HT1080 (cell line): ENCODE results near the gene TMTC4. TPM values are rescaled to one million over a fixed set of nuclear protein-coding genes. Genes with fewer than 3 reads are reported as not detected.
"Not testable (repeated sequence)": the region's sequence is repeated elsewhere in the genome, so short reads cannot be mapped to it uniquely, and the experiment has no call there.

Source experiments
- DNase-seq: peaks from one replicate; pipeline ENCODE4 v3.0.0-alpha.2; 2015; ENCODE audit warnings: low read depth
- total RNA-seq: library from RNA; depleted of rRNA; stranded (reverse); fragments of >200 nt; shearing (Covaris generic); gene quantifications from 2 replicates; pipeline ENCODE4 v1.2.3, GENCODE V29; 2014; rRNA removed

Gene TMTC4
- total RNA-seq, 1 experiment from 2014 or later: 16.8 TPM

DNA sequence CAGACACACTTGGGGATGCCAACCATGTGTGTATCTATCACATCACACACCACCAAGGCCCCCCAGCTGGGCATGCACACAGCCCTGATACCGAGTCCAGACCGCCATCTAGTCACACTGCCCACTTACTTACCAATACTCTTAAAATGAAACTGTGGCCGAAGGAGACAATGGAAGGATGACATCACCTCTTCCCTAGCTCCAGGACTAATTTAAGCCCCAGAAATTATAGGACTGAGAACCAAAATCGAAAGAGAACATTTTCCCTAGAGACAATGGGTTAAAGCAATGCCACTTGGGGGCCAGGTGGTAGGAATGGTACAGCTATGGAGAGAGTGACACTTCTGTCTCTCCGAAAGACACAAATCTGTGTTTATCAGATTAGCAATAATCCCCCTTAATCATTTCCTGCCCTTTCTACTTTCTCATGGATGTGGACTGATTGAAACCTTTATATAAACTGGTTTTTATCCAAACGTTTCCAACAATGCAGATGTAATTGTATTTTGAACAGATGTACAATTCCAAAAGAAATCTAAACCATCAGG is 85.3 kb downstream of the TMTC4 start:
- DNase-seq: peak; percentile 6

- peak; percentile 27 for DNase-seq
These were observed 86.0 kb downstream of the TMTC4 start, which contains the start of gene GGACT for GRCh38 chr13:100588331-100589177. TSS of gene GGACT (minus strand) at chr13:100588789. CDS start at chr13:100532591, 56,198 bp downstream.

DNA sequence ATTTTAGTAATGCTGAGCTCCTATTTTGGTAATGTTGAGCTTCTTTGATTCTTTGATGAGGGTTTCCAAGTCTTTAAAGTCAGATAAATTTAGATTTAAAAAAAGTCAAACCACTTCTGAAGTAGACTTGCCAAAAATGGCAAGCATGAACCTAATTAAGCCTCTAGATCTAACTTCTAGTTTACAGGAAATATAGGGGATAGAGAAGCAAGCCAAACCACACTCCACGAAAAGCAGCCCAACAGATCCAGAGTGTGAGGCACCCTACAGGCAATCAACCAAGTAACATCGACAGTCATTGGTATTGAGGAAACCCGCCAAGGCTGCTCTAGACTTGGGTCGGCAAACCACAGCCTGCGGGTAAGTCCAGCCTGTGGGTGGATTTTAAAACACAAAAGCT is 89.7 kb downstream of the TMTC4 start:
- DNase-seq: no peak

- no peak for DNase-seq
These were observed 93.1 kb downstream of the TMTC4 start for GRCh38 chr13:100581504-100581903.

- no peak for DNase-seq
These were observed 93.6 kb downstream of the TMTC4 start for GRCh38 chr13:100581030-100581429.

DNA sequence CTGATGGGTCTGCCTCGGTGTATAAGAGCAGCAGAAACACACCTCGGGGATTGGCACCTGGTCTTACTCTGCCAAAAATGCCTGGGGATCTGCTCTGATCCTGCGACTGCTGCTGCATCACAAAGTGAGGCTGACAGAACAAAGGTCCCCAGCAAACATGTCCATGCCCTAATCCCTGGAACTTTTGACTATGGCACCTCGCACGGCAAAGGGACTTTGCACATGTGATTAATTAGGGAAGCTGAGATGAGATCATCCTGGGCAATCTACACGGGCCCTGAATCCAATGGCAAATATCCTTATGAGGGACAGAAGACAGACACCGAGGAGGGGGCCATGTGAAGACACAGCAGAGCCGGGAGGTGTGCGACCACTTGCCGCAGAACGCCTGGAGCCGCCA is 94.5 kb downstream of the TMTC4 start:
- DNase-seq: no peak

DNA sequence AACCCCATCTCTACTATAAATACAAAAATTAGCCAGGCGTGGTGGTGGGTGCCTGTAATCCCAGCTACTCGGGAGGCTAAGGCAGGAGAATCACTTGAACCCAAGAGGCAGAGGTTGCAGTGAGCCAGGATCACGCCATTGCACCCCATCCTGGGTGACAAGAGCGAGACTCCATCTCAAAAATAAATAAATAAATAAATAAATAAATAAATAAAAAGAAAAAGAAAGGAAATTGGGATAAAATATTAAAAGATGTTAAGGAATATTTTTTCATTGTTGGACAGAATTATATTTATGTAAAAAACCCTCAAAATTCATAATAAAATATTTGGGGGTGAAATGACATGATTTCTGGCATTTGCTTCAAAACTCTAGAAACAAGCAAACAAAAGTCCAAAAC is 97.4 kb downstream of the TMTC4 start:
- not testable (repeated sequence) for DNase-seq

DNA sequence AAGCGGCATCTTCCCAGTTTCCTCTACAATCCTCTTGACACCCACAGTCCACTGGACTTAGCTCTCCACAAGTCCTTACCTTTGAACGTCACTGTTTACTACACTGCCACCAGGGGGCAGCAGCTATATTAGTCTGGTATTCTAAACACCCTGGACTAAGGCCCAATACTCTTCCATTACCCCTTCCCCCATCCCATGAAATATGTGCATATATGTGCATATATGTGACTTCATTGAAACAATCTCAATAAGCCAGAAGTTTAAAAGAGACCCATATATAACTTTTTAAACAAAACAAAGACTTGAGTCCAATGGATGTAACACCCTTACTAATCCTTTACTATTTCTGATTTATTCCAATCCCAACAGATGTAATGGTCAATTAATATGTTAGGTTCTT is 101.5 kb downstream of the TMTC4 start:
- peak; percentile 45 for DNase-seq

GRCh38 chr13:100566543-100566942 is 108.1 kb downstream of the TMTC4 start:
- peak; percentile 39 for DNase-seq

DNA sequence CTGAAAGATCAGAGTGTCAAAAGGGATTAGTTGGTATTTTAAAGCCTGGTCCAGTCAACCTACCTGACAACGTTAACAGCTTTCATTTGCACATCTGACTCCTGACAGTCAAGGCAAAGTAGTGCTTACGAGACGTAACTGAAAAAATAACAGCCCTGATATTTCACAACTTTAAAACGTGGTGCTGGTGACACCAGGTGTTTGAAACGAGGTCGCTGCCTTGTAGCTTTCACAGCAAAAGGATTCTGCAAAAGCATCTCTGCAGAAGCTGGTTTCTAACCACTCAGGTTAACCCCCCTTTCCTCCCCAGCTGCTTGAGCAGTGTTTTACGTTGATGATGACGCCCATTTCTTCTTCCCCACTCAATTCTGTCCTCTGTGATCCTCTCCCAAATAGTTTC is 109.3 kb downstream of the TMTC4 start:
- DNase-seq: no peak

- no peak for DNase-seq
These were observed 110.0 kb downstream of the TMTC4 start for GRCh38 chr13:100564444-100565223.

- DNase-seq: no peak
These were observed 110.8 kb downstream of the TMTC4 start for GRCh38 chr13:100563779-100564178.

GRCh38 chr13:100561599-100562204 is 112.9 kb downstream of the TMTC4 start:
- DNase-seq: no peak

- no peak for DNase-seq
These were observed 113.5 kb downstream of the TMTC4 start for GRCh38 chr13:100561158-100561499.

- DNase-seq: no peak
These were observed 114.0 kb downstream of the TMTC4 start for GRCh38 chr13:100560498-100561157.

GRCh38 chr13:100559886-100560285 is 114.7 kb downstream of the TMTC4 start:
- DNase-seq: no peak

Other genes with a start within 250 kb of the TMTC4 start
- gene GGACT, start 86.0 kb downstream of the TMTC4 start, total RNA-seq: 0.90 and 1.5 TPM in 2 replicates